Esophagus (tissue), 2 donors: ENCODE measurements around the gene CADM4. TPM values are rescaled to one million over a fixed set of nuclear protein-coding genes. Genes with fewer than 3 reads are reported as not detected.
"Not testable (repeated sequence)": the region's sequence is repeated elsewhere in the genome, so short reads cannot be mapped to it uniquely, and the experiment has no call there.

Experiments used
- H3K27ac ChIP-seq, 2 donors: one replicate each; pipeline ENCODE4 v1.5.1; 2013; ENCODE audit warnings: low read depth in 2 of 2, mild to moderate bottlenecking in 2 of 2, inconsistent platforms in 1 of 2, low read length in 1 of 2, moderate library complexity in 1 of 2
- H3K27me3 ChIP-seq, 2 donors: one replicate each; pipeline ENCODE4 v1.6.1; 2013; ENCODE audit warnings: low read length in 2 of 2, control low read depth in 1 of 2, mild to moderate bottlenecking in 1 of 2; ENCODE audit not compliant: insufficient read depth in 2 of 2, control insufficient read depth in 1 of 2
- H3K36me3 ChIP-seq, 2 donors: one replicate each; pipeline ENCODE4 v1.6.1; 2013; ENCODE audit warnings: low read length in 1 of 2; ENCODE audit not compliant: control insufficient read depth in 2 of 2, insufficient read depth in 2 of 2
- H3K4me1 ChIP-seq, 2 donors: one replicate each; pipeline ENCODE4 v1.6.1; 2013; ENCODE audit warnings: low read length in 1 of 2; ENCODE audit not compliant: control insufficient read depth in 2 of 2, insufficient read depth in 2 of 2
- H3K4me3 ChIP-seq, 2 donors: one replicate each; pipeline ENCODE4 v1.5.1; 2013; ENCODE audit warnings: low read length in 2 of 2, mild to moderate bottlenecking in 2 of 2, low read depth in 1 of 2, moderate library complexity in 1 of 2
- H3K9me3 ChIP-seq, 2 donors: one replicate each; pipeline ENCODE4 v1.6.1; 2013; ENCODE audit warnings: mild to moderate bottlenecking in 2 of 2, low read depth in 1 of 2, low read length in 1 of 2, moderate library complexity in 1 of 2; ENCODE audit not compliant: control insufficient read depth in 2 of 2, insufficient read depth in 1 of 2
- WGBS, 2 donors: extraction: QIAGEN DNeasy Blood & Tissue Kit; methylation state at CpG; one replicate each; pipeline ENCODE4 v1.1.7; 2013; 5-methylcytosine and 5-hydroxymethylcytosine counted together
- polyA plus RNA-seq, 2 donors: library from polyadenylated mRNA; stranded (reverse); fragments of 200-250 nt; gene quantifications; one replicate each; pipeline ENCODE4 v1.2.3, GENCODE V29; 2013
- donor health status: healthy with polysubstance abuse.
- donor health status: Bipolar disorder and iron deficiency.

The CADM4 gene
- polyA plus RNA-seq, 2 donors: 9.7 to 21.7 TPM

GRCh38 chr19:43594710-43595604 is 44.7 kb downstream of the CADM4 start:
- no peaks in the 10 kb centered on the region for H3K27me3 ChIP-seq
- H3K27ac ChIP-seq: peak overlapping the region; percentile 82 to 94
- H3K9me3 ChIP-seq: no peaks in the 10 kb centered on the region
- WGBS, 2 donors: 1% methylated on average over 59 to 64 of the region's 64 CpGs
- H3K4me3 ChIP-seq: peak overlapping the region; percentile 57
- H3K36me3 ChIP-seq: peaks cover 5 to 32% of the 10 kb centered on the region in 2 donors
- H3K4me1 ChIP-seq: peaks cover 7 to 8% of the 10 kb centered on the region in 2 donors

GRCh38 chr19:43594081-43594697 is 45.5 kb downstream of the CADM4 start:
- H3K4me1 ChIP-seq: peaks cover 7 to 8% of the 10 kb centered on the region in 2 donors

GRCh38 chr19:43592800-43593350 is 46.8 kb downstream of the CADM4 start:
- 93 to 94% methylated on average over 37 of the region's 37 CpGs for WGBS, 2 donors
- H3K4me3 ChIP-seq: no peak overlapping the region

More at GRCh38 chr19:43594081-43594697, 45.5 kb downstream of the CADM4 start:
- no peaks in the 10 kb centered on the region for H3K9me3 ChIP-seq
- peaks cover 4 to 28% of the 10 kb centered on the region in 2 donors for H3K36me3 ChIP-seq
- H3K27me3 ChIP-seq: no peaks in the 10 kb centered on the region
- H3K4me3 ChIP-seq: peak overlapping the region in 1 of 2 donors; percentile 57
- H3K27ac ChIP-seq: no peak overlapping the region
- WGBS, 2 donors: 83 to 84% methylated on average over 10 of the region's 10 CpGs

GRCh38 chr19:43591904-43592772 is 47.5 kb downstream of the CADM4 start:
- WGBS, 2 donors: 94 to 96% methylated on average over 60 to 63 of the region's 63 CpGs
- Histone ChIP-seq H3K36me3 (peaks cover 0 to 22% of the 10 kb centered on the region in 2 donors), H3K27ac (no peak overlapping the region), H3K4me1 (peaks cover 4 to 6% of the 10 kb centered on the region in 2 donors), H3K4me3 (no peak overlapping the region), H3K9me3 (no peaks in the 10 kb centered on the region), H3K27me3 (no peaks in the 10 kb centered on the region)

More at GRCh38 chr19:43592800-43593350, 46.8 kb downstream of the CADM4 start:
- H3K9me3 ChIP-seq: no peaks in the 10 kb centered on the region
- no peaks in the 10 kb centered on the region for H3K27me3 ChIP-seq
- no peak overlapping the region for H3K27ac ChIP-seq
- H3K36me3 ChIP-seq: peaks cover 0 to 22% of the 10 kb centered on the region in 2 donors
- peaks cover 7 to 8% of the 10 kb centered on the region in 2 donors for H3K4me1 ChIP-seq

DNA sequence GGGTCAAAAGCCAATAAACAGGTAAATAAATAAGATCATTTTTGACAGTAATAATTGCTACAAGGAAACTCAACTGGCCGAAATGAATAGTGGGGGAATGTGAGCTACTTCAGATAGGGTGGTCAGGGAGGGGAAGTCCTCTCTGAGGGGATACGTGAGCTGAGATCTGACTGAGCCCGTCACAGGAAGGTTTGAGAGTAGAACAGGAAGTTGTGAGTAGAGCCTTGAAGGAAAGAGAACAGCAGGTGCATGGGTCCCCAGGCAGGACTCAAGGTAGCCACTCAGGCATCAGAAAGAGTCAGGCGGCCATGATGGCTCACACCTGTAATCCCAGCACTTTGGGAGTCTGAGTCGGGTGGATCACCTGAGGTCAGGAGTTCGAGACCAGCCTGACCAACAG is 50.0 kb downstream of the CADM4 start:
- Histone ChIP-seq H3K4me3 (no peak overlapping the region), H3K27ac (no peak overlapping the region), H3K27me3 (no peaks in the 10 kb centered on the region), H3K9me3 (no peaks in the 10 kb centered on the region), H3K36me3 (peaks cover 3 to 24% of the 10 kb centered on the region in 2 donors), H3K4me1 (no peaks in the 10 kb centered on the region)
- WGBS, 2 donors: 80 to 84% methylated on average over 6 of the region's 6 CpGs

- Histone ChIP-seq H3K27me3 (no peaks in the 10 kb centered on the region), H3K27ac (no peak overlapping the region), H3K9me3 (no peaks in the 10 kb centered on the region), H3K4me1 (no peaks in the 10 kb centered on the region), H3K36me3 (peaks cover 3 to 24% of the 10 kb centered on the region in 2 donors), H3K4me3 (no peak overlapping the region)
- 86 to 89% methylated on average over 5 of the region's 5 CpGs for WGBS, 2 donors
Measured at GRCh38 chr19:43589277-43589676, 50.4 kb downstream of the CADM4 start.

GRCh38 chr19:43587029-43587428 is 52.6 kb downstream of the CADM4 start:
- H3K36me3 ChIP-seq, H3K27me3 ChIP-seq: not testable (repeated sequence)
- 92 to 96% methylated on average over 3 of the region's 3 CpGs for WGBS, 2 donors

GRCh38 chr19:43586346-43586745 is 53.3 kb downstream of the CADM4 start:
- Histone ChIP-seq H3K36me3 (peaks cover 3 to 8% of the 10 kb centered on the region in 2 donors), H3K27me3 (no peaks in the 10 kb centered on the region), H3K27ac (no peak overlapping the region), H3K4me3 (no peak overlapping the region), H3K9me3 (no peaks in the 10 kb centered on the region), H3K4me1 (peaks cover 0 to under 1% of the 10 kb centered on the region in 2 donors)
- 77 to 91% methylated on average over 2 of the region's 2 CpGs for WGBS, 2 donors

More at GRCh38 chr19:43587029-43587428, 52.6 kb downstream of the CADM4 start:
- not testable (repeated sequence) for H3K9me3 ChIP-seq, H3K4me3 ChIP-seq, H3K4me1 ChIP-seq, H3K27ac ChIP-seq

- Histone ChIP-seq H3K9me3 (no peaks in the 10 kb centered on the region), H3K27ac (no peak overlapping the region), H3K4me3 (no peak overlapping the region), H3K4me1 (peaks cover 0 to 5% of the 10 kb centered on the region in 2 donors), H3K36me3 (peaks cover 2 to 3% of the 10 kb centered on the region in 2 donors), H3K27me3 (no peaks in the 10 kb centered on the region)
- 75 to 98% methylated on average over 1 of the region's 1 CpG for WGBS, 2 donors
Measured at GRCh38 chr19:43584484-43584883, 55.2 kb downstream of the CADM4 start.
